HG03460 (cell line): ENCODE results near the gene FRMD6.
"Not testable (repeated sequence)": the region's sequence is repeated elsewhere in the genome, so short reads cannot be mapped to it uniquely, and the experiment has no call there.

ENCODE experiments used
- ATAC-seq: cut with Tn5 transposase; IDR thresholded peaks from one replicate; pipeline ENCODE4 v1.9.1; 2021; ENCODE audit not compliant: unreplicated experiment

Gene FRMD6

DNA sequence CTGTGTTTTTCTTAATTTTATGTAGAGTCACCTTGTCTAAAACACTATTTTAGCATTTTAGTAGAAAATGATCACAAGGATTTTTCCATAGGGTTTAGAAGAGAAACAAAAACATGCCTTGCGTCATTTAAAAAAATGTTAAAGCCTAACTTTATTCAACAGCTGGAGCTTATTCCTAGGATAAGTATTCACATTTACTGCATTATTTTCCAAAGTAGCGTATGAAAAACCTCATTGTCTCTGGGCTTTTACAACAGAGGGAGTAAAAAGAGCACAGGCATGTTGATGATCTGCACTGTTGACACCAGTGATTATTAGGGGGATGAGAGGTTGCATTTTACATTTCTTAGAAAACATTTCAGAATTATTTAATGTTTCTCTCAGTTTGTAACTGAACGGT is 66.1 kb downstream of the FRMD6 start:
- ATAC-seq: no peak

DNA sequence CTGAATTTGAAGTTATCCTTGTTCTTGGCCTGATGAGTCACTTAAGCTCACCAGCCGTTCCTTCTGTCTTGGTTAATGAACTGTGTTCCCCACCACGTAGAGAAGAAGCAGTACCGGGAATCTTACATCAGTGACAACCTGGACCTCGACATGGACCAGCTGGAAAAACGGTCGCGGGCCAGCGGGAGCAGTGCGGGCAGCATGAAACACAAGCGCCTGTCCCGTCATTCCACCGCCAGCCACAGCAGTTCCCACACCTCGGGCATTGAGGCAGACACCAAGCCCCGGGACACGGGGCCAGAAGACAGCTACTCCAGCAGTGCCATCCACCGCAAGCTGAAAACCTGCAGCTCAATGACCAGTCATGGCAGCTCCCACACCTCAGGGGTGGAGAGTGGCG is 68.2 kb downstream of the FRMD6 start:
- no peak for ATAC-seq

DNA sequence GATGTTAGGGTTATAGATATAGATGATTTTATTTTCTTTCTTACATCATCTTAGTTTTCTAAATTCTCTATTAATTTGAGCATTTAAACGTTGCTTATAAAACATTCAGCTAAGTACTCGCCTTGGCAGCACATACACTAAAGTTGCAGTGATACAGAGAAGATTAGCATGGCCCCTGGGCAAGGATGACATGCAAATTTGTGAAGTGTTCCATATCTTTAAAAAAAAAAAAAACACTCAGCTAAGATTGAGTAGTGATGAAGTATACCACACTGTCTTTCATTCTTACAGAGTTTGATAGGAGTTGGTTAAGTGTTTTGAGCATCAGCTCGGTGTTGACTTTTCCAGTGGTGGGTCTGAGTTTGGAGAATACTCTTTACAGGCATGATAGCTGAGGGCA is 72.3 kb downstream of the FRMD6 start:
- ATAC-seq: no peak

DNA sequence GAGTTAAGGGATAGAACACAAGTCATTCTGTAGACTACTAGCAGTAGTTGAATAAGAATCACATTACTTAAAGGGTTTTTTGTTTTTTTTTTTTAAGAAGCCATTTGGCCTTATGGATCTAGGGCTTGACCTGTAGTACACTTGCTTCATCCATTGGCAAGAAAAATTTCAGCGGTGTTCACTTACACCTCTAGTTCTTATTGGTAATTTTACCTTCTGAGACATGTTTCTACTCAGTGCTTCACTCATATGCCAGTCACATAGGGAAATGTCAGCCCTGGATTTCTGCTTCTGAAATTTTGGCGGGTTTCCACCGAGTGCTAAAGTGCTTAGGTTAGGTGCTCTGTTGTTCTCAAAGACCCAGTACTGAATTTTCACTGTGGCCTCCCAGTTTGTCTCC is 72.9 kb downstream of the FRMD6 start:
- ATAC-seq: no peak

DNA sequence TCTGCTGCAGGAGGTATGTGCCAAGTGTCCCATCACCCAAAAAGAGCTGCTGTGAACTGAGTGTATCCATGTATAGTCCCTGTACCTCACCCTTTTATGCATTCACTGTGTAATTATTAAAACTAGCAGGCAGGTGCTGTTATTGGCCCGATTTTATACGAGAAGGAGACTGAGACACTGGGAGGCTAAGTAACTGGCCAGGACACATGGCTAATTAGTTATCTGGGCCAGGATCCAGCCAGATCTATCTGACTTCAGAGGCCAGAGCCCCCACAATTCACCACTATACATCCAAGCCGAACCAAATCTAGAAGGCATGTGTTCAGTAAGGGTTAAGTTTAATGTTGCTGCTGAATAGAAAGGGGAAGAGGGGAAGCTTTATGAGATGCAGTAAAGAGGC is 73.4 kb downstream of the FRMD6 start:
- ATAC-seq: no peak

DNA sequence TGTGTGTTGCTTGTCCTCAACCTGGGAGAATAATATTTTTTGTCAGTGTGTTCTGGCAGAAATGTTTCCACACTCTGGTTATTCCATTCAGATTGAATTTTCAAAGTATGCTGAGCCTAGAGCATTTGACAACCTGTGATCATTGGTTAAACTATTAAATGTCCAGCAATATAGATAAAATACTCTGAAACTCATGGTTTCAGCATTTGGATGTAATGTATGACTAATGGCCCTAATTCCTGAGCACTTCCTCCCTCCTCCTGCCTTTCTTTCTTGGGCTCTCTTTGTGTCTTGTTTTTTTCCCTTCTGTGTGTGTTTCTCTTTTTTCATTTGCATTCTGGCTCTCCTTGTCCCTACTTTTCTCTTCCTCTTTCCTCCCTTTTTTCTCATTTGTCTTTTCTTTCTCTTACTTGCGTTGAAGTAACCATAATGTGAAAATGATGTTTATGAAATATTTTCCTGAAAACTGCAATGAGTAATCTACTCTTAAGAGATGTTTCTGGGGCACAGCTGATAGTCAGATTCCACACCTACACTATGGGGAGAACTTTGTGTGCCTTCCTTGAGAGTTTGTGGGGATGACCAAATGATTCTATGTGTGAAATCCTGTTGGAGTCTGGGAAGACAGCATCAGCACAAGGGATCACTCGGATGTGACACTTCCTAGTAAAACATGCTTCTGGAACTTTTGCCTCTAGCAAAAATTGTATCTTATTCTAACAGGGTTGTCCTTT is 74.6 kb downstream of the FRMD6 start:
- no peak for ATAC-seq

DNA sequence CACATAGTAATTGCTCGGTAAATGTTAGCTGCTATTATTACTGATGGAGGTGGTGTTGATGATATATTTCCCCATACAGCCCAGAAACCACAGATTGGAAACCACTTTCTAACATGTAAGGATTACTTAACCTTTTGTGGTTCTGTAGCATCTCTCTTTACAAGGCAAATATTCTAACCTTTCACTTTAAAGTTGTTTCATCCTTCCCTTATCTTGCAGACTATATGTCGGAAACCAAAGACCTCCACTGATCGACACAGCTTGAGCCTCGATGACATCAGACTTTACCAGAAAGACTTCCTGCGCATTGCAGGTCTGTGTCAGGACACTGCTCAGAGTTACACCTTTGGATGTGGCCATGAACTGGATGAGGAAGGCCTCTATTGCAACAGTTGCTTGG is 75.8 kb downstream of the FRMD6 start:
- ATAC-seq: no peak

DNA sequence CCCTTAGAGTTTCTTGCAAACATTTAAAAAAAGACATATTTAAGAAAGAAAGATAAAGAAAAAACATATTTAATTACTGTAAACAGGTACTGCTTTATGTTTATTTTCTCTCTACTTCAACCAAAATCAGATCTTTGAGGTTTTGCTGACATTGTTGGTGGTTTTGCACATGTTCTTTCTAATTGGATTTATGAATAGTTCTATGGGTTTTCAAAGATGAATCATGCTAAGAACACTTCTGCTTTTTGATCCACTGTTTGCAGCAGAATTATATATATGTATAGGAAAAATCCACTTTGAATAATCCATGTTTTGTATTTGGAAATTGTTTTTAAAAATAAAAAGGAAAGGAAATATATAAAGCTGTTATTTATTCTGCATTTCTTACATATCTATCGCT is 78.4 kb downstream of the FRMD6 start:
- no peak for ATAC-seq

DNA sequence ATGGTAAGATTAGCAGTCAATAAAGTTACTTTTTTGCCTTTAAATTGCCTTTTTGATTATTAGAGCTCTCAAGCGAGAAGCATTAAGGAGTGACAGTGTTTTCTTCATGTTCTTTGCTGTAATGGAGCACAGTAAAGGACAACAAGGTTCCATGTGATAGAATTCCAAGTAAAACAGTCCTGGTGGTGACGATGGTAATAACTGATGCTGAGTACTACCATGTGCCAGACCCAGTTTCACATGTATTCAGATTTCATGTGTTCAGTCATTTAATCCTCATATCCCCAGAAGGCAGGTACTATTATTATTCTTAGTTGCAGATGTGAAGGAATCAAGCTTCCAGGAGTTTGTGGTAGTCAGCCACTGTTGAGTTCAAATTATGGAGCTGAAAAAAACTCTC is 79.0 kb downstream of the FRMD6 start:
- ATAC-seq: no peak

DNA sequence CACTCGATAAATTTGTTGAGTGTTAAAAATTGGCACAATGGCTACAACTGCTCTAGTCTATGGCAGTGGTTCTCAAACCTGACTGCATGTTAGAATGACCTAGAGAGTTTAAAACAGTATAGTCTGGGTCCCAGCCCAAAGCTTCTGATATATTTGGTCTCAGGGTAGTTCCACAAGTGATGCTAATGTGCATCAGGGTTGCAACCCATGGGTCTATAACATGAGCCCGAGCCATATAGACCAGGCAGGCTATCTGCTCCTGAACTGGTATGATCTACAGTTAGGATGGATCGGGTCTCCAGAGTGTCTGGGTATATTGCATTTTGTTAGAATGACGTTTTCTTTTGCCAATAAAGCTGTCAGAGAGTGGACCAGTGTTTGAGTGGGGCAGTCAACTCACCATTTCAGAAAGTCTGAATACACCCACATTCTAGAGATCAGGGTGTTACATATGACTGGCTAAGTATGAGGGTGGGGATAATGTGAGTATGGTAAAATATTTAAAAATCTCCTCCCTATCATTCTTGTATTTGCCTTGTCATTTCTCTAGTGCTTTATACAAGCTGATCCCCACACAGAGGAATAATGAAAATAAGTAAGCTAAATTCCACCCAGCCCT is 80.9 kb downstream of the FRMD6 start:
- no peak for ATAC-seq

DNA sequence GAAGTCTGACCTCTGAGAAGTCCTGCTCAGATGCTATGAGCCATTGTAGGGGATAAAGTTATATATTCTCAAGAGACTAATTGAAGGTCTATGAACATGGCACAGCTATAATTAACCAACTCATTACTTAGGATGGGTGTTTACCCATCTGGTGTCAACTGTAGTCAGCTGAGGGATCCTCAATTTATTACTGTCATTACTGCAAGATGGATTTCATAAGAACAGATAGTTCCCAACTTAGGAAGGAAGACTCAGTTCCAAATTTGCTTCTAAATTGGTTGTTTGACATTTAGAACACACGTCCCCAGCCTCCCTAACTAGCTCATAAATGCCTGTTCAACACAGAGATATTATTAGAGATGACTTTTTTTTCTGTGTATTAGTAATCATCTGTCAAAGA is 81.4 kb downstream of the FRMD6 start:
- no peak for ATAC-seq

DNA sequence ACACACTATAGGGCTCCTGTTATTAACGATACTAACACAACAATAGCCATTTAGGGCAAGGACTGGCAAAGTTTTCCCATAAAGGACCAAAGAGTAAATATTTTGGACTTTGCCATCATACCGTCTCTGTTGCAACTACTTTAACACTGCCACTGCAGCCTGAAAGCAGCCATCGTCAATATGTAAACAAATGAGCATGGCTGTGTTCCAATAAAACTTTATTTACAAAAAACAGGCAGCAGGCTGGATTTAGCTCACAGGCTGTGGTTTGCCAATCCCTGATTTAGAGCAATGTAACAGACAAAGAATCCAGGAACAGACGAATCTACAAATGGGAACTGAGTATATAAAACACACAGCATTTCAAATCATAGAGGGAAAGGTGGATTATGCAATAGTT is 84.1 kb downstream of the FRMD6 start:
- ATAC-seq: no peak

DNA sequence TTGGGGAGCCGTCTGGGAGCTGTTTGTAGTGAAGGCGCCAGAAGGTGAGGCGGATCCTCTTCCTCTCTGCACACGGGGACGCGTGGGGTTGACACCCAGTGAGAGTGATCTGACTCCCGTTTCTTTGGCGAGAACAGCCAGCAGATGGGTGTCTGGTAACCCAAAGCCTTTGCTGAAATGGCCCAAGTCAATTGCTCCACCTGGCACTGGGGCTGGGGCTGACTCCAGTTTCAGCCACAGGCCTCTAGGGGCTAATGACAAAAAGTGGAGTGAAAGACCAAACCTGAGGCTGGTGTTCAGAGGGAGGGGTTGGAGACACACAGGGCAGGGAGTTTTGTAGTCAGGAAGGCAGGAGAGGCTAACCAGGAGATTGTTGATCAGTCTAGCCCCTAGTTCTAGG is 87.0 kb downstream of the FRMD6 start:
- no peak for ATAC-seq

DNA sequence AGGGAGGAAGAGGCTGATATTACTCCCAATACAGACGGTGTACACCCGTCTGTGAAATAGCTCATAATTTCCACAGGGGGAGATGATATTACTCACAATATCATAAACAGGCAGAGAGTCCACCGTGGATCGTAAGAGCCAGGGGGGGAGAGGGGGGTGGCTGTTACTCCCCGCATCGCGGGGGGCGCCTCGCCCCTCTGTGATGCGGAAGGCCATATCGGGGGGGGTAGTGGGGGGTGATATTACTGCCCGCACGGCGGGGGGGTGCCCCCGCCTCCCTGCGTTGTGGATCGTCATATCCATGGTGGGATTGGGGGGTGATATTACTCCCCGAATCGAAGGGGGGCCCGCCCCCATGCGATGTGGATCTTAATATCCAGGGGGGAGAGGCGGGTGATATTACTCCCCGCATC is 91.9 kb downstream of the FRMD6 start:
- ATAC-seq: no peak

DNA sequence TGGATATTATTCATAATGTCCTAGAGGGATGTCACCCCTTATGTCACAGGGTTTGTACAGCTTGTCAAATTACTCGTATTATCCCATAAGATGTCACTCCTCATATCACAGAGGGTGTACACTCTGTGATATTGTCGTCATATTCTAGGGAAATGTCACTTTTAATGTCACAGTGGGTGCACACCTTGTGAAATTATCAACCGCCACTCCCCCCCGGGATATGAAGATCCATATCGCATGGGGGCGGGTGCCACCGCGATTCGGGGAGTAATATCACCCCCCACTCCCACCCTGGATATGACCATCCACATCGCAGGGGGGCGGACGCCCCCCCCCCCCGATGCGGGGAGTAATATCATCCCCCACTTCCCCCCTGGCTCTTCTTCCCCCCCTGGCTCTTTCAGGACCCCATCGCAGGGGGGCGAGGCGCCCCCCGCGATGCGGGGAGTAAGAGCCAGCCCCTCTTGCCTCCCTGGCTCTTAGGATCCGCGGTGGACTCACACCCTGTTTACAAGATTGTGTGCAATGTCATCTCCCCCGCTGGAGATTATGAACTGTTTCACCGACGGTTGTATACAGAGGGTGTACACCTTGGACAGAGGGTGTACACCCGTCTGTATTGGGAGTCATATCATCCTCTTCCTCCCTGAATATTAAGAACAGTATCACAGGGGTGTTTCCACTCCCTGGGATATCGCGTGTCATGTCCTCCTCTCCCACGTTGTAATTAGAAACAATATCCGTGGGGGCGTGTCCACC is 92.8 kb downstream of the FRMD6 start:
- ATAC-seq: no peak

DNA sequence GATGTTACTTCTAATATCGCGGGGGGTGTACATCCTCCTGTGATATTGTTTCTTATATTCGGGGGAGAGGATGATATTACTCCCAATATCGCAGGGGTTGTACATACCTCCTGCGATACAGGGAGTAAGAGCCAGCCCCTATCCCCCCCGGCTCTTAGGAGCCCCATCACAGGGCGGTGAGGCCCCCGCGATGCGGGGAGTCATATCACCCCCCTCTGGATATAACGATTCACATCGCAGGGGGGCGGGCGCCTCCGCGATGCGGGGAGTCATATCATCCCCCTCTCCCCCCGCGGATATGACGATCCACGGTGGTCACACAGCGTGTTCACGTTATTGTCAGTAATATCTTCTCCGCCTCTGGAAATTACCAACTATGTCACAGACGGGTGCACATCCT is 95.1 kb downstream of the FRMD6 start:
- ATAC-seq: not testable (repeated sequence)

DNA sequence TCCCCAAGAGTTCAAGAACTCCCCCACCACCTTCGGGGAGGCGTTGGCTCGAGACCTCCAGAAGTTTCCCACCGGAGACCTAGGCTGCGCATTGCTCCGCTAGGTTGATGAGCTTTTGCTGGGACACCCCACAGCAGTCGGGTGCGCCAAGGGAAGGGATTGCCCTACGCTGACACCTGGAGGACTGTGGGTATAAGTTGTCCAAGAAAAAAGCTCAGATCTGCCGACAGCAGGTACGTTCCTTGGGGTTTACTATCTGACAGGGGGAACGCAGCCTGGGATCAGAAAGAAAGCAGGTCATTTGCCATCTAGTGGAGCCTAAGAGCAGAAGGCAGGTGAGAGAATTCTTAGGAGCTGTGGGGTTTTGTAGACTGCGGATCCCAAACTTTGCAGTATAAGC is 98.8 kb downstream of the FRMD6 start:
- ATAC-seq: no peak

DNA sequence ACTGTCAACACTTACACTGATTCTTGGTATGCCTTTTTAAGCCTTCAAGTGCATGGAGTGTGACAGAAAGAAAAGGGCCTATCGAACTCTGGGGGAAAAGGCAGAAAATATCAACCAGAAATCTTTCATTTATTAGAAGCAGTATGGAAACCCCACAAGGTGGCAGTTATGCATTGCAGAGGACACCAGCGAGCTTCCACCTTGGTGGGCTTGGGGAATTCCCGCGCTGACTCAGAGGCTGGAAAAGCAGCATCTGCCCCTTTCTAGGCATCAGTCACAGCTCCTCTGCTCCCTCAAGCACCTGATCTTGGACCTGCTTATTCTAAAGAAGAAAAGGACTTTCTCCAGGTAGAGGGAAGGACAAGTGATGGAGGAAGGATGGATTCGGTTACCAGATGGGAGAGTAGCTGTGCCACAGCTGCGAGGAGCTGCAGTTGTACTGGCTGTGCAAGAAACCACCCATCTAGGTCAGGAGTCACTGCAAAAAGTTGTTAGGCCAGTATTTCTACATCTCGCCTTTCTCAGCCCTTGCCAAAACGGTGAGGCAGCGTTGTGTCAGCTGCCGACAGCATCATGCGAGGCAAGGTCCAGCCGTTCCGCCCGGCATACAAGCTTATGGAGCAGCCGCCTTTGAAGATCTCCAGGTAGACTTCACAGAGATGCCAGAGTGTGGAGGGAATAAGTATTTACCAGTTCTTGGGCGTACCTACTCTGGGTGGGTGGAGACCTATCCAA is 100.1 kb downstream of the FRMD6 start:
- not testable (repeated sequence) for ATAC-seq

DNA sequence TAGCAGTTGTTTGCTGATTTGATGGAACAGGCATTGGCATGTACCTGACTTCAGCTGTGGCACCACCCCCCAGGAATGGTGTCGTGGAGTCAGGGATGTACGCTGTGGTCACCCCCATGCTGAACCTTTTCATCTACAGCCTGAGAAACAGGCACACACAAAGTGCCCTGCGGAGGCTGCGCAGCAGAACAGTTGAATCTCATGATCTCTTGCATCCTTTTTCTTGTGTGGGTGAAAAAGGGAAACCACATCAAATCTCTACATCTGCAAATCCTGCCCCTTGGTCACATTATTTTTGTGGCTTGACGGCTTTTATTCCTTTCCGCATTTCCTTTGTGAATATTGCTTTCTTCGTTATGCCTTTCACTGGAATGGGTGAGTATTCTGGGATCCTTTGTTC is 106.0 kb downstream of the FRMD6 start:
- not testable (repeated sequence) for ATAC-seq

DNA sequence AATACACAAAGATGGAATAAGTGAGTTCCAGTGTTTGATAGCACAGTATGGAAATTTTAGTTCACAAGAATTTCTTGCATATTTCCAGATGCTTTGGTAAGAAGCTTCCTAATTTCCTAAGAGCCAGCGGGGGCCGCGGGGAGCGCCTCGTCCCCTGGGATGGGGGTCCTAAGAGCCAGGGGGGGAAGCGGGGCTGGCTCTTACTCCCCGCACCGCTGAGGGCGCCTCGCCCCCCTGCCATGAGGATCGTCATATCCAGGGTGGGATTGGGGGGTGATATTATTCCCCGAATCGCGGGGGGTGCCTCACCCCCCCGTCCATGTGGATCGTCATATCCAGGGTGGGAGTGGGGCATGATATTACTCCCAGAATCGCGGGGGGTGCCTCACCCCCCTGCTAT is 108.2 kb downstream of the FRMD6 start:
- no peak for ATAC-seq

DNA sequence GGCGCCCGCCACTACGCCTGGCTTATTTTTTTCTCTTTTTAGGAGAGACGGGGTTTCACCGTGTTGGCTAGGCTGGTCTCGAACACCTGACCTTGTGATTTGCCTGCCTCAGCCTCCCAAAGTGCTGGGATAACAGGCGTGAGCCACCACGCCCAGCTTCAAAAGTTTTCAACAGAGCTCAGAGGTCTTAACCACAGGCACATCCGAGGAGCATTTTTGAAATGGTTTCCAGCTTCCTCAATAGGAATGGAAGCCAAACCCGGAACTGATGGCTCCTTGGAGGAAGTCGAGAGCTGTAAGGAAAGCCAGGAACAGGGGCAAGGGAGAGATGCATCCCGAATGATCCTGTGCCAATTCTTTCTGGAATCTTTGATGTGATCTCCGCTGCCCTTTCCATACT is 114.0 kb downstream of the FRMD6 start:
- ATAC-seq: not testable (repeated sequence)

DNA sequence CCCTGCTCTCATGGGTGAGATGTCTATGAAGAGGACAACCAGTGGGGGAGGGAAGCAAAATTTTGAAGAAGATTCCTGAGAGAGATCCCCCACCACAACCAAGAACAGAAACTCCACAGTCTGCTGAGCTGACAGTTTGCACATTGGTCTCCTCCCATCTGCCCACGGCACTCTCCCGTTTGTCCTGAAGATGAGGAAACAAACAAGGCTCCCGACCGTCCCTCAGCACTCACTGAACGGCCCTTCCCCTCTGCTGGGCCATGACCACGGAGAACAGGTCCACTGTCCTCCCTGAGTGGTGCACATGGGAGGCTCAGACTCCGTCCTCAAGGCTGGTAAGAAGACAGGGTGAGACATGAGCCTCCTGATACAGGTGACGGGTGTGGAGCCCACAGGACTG is 114.9 kb downstream of the FRMD6 start:
- ATAC-seq: not testable (repeated sequence)
